Fibroblast of pulmonary artery (primary cell): ENCODE results near the gene KLF18.

Experiments
- DNase-seq: peaks from one replicate; pipeline ENCODE4 v3.0.0-alpha.2; 2010; ENCODE audit warnings: low read depth
- H3K4me3 ChIP-seq: replicated peaks from 2 replicates; pipeline ENCODE4 v1.5.1; 2011; ENCODE audit warnings: low read depth, mild to moderate bottlenecking, control low read depth, low read length, moderate library complexity
- TF ChIP-seq, protein P1 (sequence below): IDR thresholded peaks from 2 replicates; pipeline ENCODE4 v1.5.1; 2011; ENCODE audit warnings: mild to moderate bottlenecking, control low read depth, low read length, inconsistent platforms; ENCODE audit errors: missing control alignments

KLF18 gene

DNA sequence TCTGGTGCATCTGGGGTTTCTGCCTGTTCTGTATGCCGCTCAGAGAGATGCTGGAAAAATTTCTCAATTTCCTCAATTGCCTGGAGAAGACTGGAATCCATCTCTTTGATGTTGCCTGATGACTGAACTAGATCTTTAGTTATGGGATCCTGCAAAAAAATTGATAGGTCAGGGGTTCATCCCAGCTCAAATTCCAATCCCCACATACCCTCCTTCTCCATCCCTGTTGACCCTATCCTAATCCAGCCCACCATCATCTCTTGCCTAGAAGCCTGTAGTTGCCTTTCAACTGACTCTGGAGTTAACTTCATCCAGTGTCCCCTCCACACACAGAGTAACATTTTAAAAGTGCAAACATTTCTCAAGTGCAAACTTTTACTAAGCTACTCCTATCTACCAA is at the start of gene KLF18:
Gene KLF18, minus strand, starts transcription at position 101 of the 400 bp plus-strand sequence. Its CDS starts 0 bp downstream, at position 101.
- TF ChIP-seq, protein P1, sequence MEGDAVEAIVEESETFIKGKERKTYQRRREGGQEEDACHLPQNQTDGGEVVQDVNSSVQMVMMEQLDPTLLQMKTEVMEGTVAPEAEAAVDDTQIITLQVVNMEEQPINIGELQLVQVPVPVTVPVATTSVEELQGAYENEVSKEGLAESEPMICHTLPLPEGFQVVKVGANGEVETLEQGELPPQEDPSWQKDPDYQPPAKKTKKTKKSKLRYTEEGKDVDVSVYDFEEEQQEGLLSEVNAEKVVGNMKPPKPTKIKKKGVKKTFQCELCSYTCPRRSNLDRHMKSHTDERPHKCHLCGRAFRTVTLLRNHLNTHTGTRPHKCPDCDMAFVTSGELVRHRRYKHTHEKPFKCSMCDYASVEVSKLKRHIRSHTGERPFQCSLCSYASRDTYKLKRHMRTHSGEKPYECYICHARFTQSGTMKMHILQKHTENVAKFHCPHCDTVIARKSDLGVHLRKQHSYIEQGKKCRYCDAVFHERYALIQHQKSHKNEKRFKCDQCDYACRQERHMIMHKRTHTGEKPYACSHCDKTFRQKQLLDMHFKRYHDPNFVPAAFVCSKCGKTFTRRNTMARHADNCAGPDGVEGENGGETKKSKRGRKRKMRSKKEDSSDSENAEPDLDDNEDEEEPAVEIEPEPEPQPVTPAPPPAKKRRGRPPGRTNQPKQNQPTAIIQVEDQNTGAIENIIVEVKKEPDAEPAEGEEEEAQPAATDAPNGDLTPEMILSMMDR, result no peak
- no peak within 1 kb of the TSS for H3K4me3 ChIP-seq
- no peak for DNase-seq

DNA sequence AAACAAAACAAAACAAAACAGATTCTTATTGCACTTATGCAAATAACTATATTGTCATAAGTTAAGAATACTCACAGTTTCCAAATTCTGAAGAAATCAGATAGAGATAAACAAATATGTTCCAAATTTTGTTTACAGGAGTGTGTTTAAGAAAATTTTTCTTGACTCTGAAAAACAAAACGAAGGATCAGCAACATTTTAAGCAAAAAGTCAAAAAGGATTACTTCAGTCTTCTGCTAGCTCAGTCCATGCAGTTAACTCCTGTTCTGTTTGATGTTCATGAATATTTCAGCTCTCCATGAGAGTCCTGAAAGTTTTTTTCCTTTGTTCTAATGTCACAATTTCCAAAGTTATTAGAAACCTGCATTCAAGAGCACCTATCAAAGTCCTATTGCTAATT is 33.2 kb upstream of the KLF18 start:
- DNase-seq, result no peak
- H3K4me3 ChIP-seq, result no peak overlapping the region
- TF ChIP-seq, protein P1, result no peak

DNA sequence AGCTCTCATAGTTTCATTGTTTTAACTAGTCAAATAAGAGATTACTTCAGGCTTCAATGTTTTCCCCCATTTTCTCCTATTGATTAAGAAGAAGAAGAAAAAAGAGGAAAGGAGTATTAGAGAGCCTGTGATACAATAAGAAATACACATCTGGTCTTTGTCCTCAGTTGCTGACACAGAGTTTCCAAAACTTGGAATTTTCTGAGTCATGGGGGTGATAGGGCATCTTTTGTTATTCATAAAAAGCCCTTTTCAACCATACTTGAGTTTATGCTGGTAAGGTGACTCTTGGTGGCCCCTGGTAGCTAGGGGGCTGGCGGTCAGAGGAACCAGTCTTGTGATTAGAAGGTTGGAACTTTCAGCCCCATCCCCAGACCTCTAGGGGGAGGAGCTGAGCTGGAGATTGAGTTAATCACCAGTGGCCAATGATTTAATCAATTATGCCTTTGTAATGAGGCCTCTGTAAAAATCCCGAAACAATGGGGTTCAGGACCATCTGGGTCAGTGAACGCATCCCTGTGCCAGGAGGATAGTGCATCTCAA is 28.9 kb upstream of the KLF18 start:
- no peak overlapping the region for H3K4me3 ChIP-seq
- TF ChIP-seq, protein P1, result peak; percentile 7
- DNase-seq, result peak; percentile 61

DNA sequence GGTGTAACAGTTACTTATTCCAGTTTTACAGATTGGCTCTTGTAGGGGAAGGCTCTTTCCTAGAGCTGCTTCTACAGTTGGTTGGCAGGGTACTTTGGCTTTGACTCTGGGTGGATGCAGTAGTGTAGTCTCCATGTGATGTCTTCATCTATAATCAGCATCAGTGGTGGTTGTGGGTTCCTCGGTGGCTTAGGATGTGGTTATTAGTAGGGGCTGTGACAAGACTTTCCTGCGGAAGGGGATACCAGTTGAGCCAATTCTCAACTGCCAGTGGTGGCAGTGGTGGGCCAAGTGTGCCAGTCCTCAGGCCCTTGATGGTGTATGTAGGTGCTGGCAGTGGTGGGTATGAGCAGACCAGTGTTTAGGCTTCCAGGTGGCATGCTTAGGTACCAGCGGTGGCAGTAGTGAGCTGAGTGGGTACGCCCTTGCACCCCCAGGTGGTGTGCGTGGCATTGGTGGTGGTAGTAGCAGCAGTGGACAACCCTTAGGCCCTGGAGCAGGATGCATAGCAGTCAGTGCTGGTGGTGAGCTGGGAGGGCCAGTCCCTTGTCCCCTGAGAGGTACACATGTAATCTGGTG is 27.2 kb upstream of the KLF18 start:
- DNase-seq, result no peak
- TF ChIP-seq, protein P1, result no peak

DNA sequence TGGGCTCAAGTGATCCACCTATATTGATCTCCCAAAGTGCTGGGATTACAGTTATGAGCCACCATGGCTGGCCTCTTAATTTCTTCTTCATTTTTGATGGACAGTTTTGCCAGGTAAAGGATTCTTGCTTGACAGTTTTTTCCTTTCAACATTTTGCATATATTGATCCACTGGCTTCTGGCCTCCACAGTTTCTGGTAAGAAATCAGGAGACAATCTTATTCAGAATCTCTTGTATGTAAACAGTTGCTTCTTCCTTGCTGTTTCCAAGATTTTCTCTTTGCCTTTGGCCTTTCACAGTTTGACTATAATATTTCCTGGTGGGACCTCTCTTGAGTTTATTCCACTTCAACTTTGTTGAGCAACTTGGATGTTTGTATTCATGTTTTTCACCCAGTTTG is 20.1 kb upstream of the KLF18 start:
- TF ChIP-seq, protein P1, result no peak
- H3K4me3 ChIP-seq, result no peak overlapping the region
- no peak for DNase-seq

More for the DNA sequence above, 27.2 kb upstream of the KLF18 start:
- no peak overlapping the region for H3K4me3 ChIP-seq

DNA sequence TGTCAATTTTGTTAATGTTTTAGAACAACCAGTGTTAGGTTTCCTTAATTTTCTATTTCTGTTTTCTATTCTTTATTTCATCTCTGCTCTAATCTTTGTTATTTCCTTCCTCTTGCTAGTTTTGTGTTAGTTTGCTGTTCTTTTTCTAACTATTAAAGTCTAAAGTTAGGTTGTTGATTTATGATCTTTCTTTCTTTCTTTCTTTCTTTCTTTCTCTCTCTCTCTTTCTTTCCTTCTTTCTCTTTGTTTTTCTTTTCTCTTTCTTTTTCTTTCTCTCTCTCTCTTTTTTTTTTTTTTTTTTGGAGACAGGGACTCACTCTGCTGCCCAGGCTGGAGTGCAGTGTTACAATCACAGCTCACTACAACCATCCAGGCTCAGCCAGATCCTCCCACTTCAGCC is 17.4 kb upstream of the KLF18 start:
- DNase-seq, result no peak
- TF ChIP-seq, protein P1, result no peak
- H3K4me3 ChIP-seq, result no peak overlapping the region

DNA sequence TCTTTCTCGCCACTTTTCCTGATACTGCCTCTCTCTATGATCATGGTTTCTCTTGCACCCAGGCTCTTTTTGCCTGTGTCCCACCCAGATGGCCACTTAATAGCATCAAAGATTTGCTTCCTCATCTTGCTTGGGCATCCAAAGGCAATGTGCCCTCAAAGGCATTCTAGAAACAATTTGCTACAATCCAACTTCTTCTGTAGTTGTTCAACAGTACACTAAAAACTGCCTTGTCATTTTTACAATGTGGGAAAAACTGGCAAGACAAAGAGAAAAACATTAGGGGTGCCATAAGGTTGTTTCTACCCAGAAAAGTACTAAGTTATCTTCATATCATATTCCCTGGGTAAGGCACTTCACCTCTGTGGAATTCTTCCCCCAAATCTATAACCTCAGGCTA is 16.5 kb upstream of the KLF18 start:
- TF ChIP-seq, protein P1, result no peak
- DNase-seq, result no peak
- H3K4me3 ChIP-seq, result no peak overlapping the region
